Right lung (tissue), 5 donors: Measurements from ENCODE around the gene ROBO1. TPM values are rescaled to one million over a fixed set of nuclear protein-coding genes. Genes with fewer than 3 reads are reported as not detected.
"Not testable (repeated sequence)": the region's sequence is repeated elsewhere in the genome, so short reads cannot be mapped to it uniquely, and the experiment has no call there.

Source experiments
- DNase-seq, 2 donors: peaks; one replicate each; pipeline ENCODE4 v3.0.0-alpha.2; 2013
- polyA plus RNA-seq, 5 donors: library from polyadenylated mRNA; unstranded; fragments of 120-200 nt; gene quantifications; one replicate each; pipeline versions ENCODE4 v1.2.1 to v1.2.3, GENCODE V29; 2013; ENCODE audit warnings: inconsistent platforms in 1 of 5, low replicate concordance in 1 of 5; ENCODE audit not compliant: insufficient read length in 5 of 5, insufficient read depth in 1 of 5

ROBO1 gene
- polyA plus RNA-seq, 5 donors: 63.3 to 139 (median 102) TPM

- no peak for DNase-seq
Measured at GRCh38 chr3:78918361-78919020, 849.3 kb downstream of the ROBO1 start.

- DNase-seq: no peak
Measured at GRCh38 chr3:78917536-78917935, 850.3 kb downstream of the ROBO1 start.

GRCh38 chr3:78913711-78914110 is 854.1 kb downstream of the ROBO1 start:
- no peak for DNase-seq

GRCh38 chr3:78912687-78913086 is 855.1 kb downstream of the ROBO1 start:
- DNase-seq: no peak

GRCh38 chr3:78912259-78912658 is 855.5 kb downstream of the ROBO1 start:
- no peak for DNase-seq

- DNase-seq: no peak
Measured at GRCh38 chr3:78911394-78911793, 856.4 kb downstream of the ROBO1 start.

- DNase-seq: no peak
Measured at GRCh38 chr3:78908236-78908635, 859.6 kb downstream of the ROBO1 start.

- no peak for DNase-seq
Measured at GRCh38 chr3:78907367-78907766, 860.4 kb downstream of the ROBO1 start.

- no peak for DNase-seq
Measured at GRCh38 chr3:78906930-78907329, 860.9 kb downstream of the ROBO1 start.

- no peak for DNase-seq
Measured at GRCh38 chr3:78906245-78906644, 861.6 kb downstream of the ROBO1 start.

- DNase-seq: no peak
Measured at GRCh38 chr3:78905700-78906099, 862.1 kb downstream of the ROBO1 start.

- DNase-seq: no peak
Measured at GRCh38 chr3:78901544-78901943, 866.3 kb downstream of the ROBO1 start.

GRCh38 chr3:78900880-78901279 is 866.9 kb downstream of the ROBO1 start:
- no peak for DNase-seq

- DNase-seq: no peak
Measured at GRCh38 chr3:78900426-78900825, 867.4 kb downstream of the ROBO1 start.

- DNase-seq: no peak
Measured at GRCh38 chr3:78895528-78895927, 872.3 kb downstream of the ROBO1 start.

GRCh38 chr3:78894787-78895186 is 873.0 kb downstream of the ROBO1 start:
- DNase-seq: no peak

- no peak for DNase-seq
Measured at GRCh38 chr3:78893161-78893560, 874.6 kb downstream of the ROBO1 start.

GRCh38 chr3:78889348-78889747 is 878.5 kb downstream of the ROBO1 start:
- DNase-seq: no peak

- DNase-seq: no peak
Measured at GRCh38 chr3:78888635-78889034, 879.2 kb downstream of the ROBO1 start.

GRCh38 chr3:78887547-78888011 is 880.2 kb downstream of the ROBO1 start:
- DNase-seq: no peak

- DNase-seq: no peak
Measured at GRCh38 chr3:78887029-78887428, 880.8 kb downstream of the ROBO1 start.

- not testable (repeated sequence) for DNase-seq
Measured at GRCh38 chr3:78884567-78884966, 883.2 kb downstream of the ROBO1 start.

GRCh38 chr3:78882251-78882650 is 885.5 kb downstream of the ROBO1 start:
- DNase-seq: no peak

GRCh38 chr3:78881501-78881900 is 886.3 kb downstream of the ROBO1 start:
- no peak for DNase-seq
